HepG2 (cell line): ENCODE measurements around the gene SLC38A3. TPM values are rescaled to one million over a fixed set of nuclear protein-coding genes. Genes with fewer than 3 reads are reported as not detected.

Experiments used
- ATAC-seq: fragments of 200-7000 bp; cut with Tn5 transposase; 3 replicates; pipeline ENCODE4 v1.9.1; 2020; ENCODE audit warnings: mild to moderate bottlenecking, moderate library complexity
- BruUV-seq: library from RNA; stranded (reverse); fragments of 400-500 nt; replicated peaks from 2 replicates; lab custom pipeline; 2021; lab: Mats Ljungman, UMichigan
- CTCF ChIA-PET: fragments of 300-600 bp; formaldehyde crosslinking; extraction: SDS; loops from one replicate; lab custom pipeline; 2021; ENCODE audit warnings: low total read pairs, inconsistent platforms, low intra/inter-chr PET ratio; lab: Yijun Ruan, JAX
- POLR2A ChIA-PET: fragments of 350-600 bp; sonication (Branson Sonifier 250); formaldehyde crosslinking; loops from one replicate; lab custom pipeline; 2020; ENCODE audit warnings: antibody characterized with exemption, inconsistent platforms; lab: Yijun Ruan, JAX
- DNase-seq: peaks from one replicate; pipeline ENCODE4 v3.0.0-alpha.2; 2015; ENCODE audit warnings: low spot score
- FAIRE-seq: peaks from 3 replicates; lab custom pipeline; 2011; peaks lifted over from hg19 to GRCh38; lab: Jason Lieb, UNC
- H2AFZ ChIP-seq: one replicate; pipeline ENCODE4 v1.6.1; 2011; ENCODE audit warnings: low read length, inconsistent platforms
- H3K27ac ChIP-seq: fragments of 300-600 bp; 3 replicates; pipeline ENCODE4 v1.8.0; 2011; ENCODE audit warnings: mixed run types, mild to moderate bottlenecking, mixed read lengths, low read length, inconsistent platforms; ENCODE audit not compliant: insufficient read depth; ENCODE audit errors: extremely low read length
- H3K27me3 ChIP-seq, 2 experiments: fragments of 200-600 bp in 1 of 2; 2 replicates in 1 of 2; 3 replicates in 1 of 2; pipeline versions ENCODE4 v1.6.0 to v1.8.0; 2011; ENCODE audit warnings: low read length in 2 of 2, mild to moderate bottlenecking in 2 of 2, moderate library complexity in 2 of 2, inconsistent platforms in 1 of 2; ENCODE audit not compliant: insufficient read depth in 2 of 2, control insufficient read depth in 1 of 2
- H3K36me3 ChIP-seq, 2 experiments: fragments of 200-600 bp in 1 of 2; replicated peaks in 1 of 2; 2 replicates in 1 of 2; 3 replicates in 1 of 2; pipeline versions ENCODE4 v1.5.1 to v1.8.0; 2011; ENCODE audit warnings: low read length in 2 of 2, inconsistent platforms in 1 of 2; ENCODE audit not compliant: insufficient read depth in 2 of 2, control insufficient read depth in 1 of 2
- H3K4me1 ChIP-seq: 2 replicates; pipeline ENCODE4 v1.5.1; 2012; ENCODE audit warnings: low read length, inconsistent platforms; ENCODE audit not compliant: insufficient read depth
- H3K4me2 ChIP-seq: 2 replicates; pipeline ENCODE4 v1.6.0; 2011; ENCODE audit warnings: low read depth, low read length, inconsistent platforms
- H3K4me3 ChIP-seq, 3 experiments: fragments of 200-600 bp in 1 of 3; sonication (generic), shearing (Covaris generic) in 1 of 3; replicated peaks in 1 of 3; 2 replicates each; pipeline ENCODE4 v1.5.1; 2011 to 2016; ENCODE audit warnings: low read length in 3 of 3, inconsistent platforms in 2 of 3, low read depth in 2 of 3, mild to moderate bottlenecking in 2 of 3, control low read depth in 1 of 3, mixed read lengths in 1 of 3; ENCODE audit not compliant: insufficient read depth in 1 of 3
- H3K79me2 ChIP-seq: one replicate; pipeline ENCODE4 v1.6.1; 2011; ENCODE audit warnings: low read length, inconsistent platforms; ENCODE audit not compliant: insufficient read depth
- H3K9ac ChIP-seq: 2 replicates; pipeline ENCODE4 v1.6.0; 2011; ENCODE audit warnings: mild to moderate bottlenecking, low read depth, low read length, inconsistent platforms; ENCODE audit not compliant: insufficient read depth
- H3K9me3 ChIP-seq: 2 replicates; pipeline ENCODE4 v1.5.1; 2012; ENCODE audit warnings: mild to moderate bottlenecking, low read length
- H4K20me1 ChIP-seq: 2 replicates; pipeline ENCODE4 v1.6.0; 2011; ENCODE audit warnings: inconsistent platforms, mild to moderate bottlenecking, low read length, moderate library complexity; ENCODE audit not compliant: insufficient read depth
- DR1 ChIP-seq: sonication (generic); formaldehyde crosslinking; IDR thresholded peaks from 2 replicates; pipeline ENCODE4 v1.8.0; 2021; ENCODE audit warnings: mild to moderate bottlenecking, missing genetic modification reagents, inconsistent platforms
- KLF13 ChIP-seq: sonication (generic); formaldehyde crosslinking; IDR thresholded peaks from 2 replicates; pipeline ENCODE4 v1.4.0; 2020; ENCODE audit warnings: mild to moderate bottlenecking, missing genetic modification reagents
- NCOA5 ChIP-seq: sonication (generic); formaldehyde crosslinking; IDR thresholded peaks from 2 replicates; pipeline ENCODE4 v1.4.0; 2020; ENCODE audit warnings: missing genetic modification reagents
- NFE2L2 ChIP-seq: fragments of 150-350 bp; IDR thresholded peaks from 2 replicates; pipeline ENCODE4 v1.6.1; 2014; ENCODE audit warnings: low read length
- ZC3H13 ChIP-seq: sonication (generic); formaldehyde crosslinking; IDR thresholded peaks from 2 replicates; pipeline ENCODE4 v1.8.1; 2023; ENCODE audit warnings: mild to moderate bottlenecking, missing genetic modification reagents, moderate library complexity
- ZNF563 ChIP-seq: sonication (generic); formaldehyde crosslinking; IDR thresholded peaks from 2 replicates; pipeline ENCODE4 v1.8.0; 2022; ENCODE audit warnings: mild to moderate bottlenecking, moderate library complexity, missing genetic modification reagents
- ZNF749 ChIP-seq: sonication (generic); formaldehyde crosslinking; IDR thresholded peaks from 2 replicates; pipeline ENCODE4 v1.8.0; 2022; ENCODE audit warnings: mild to moderate bottlenecking, missing genetic modification reagents, moderate library complexity, borderline replicate concordance
- ZNF839 ChIP-seq: sonication (generic); formaldehyde crosslinking; IDR thresholded peaks from 2 replicates; pipeline ENCODE4 v1.4.0; 2020; ENCODE audit warnings: missing genetic modification reagents, mild to moderate bottlenecking, borderline replicate concordance
- WGBS: methylation state at CpG from one replicate; pipeline ENCODE4 v1.1.6; 2017; ENCODE audit warnings: low lambda C conversion rate; 5-methylcytosine and 5-hydroxymethylcytosine counted together
- in situ Hi-C: cut with HindIII; loops from 2 replicates; pipeline ENCODE4 v1.10.0; 2017; ENCODE audit warnings: low pct_unique_long_range_greater_than_20kb; ENCODE audit not compliant: extremely low pct_ligation_motif_present
- intact Hi-C: fragments of 100-400 bp; cut with micrococcal nuclease; formaldehyde crosslinking; loops from one replicate; pipeline ENCODE4 v1.10.0; 2022; ENCODE audit not compliant: unreplicated experiment
- polyA plus RNA-seq, 8 experiments: library from polyadenylated mRNA; depleted of rRNA in 3 of 8; stranded (reverse) in 7 of 8; unstranded in 1 of 8; fragments of >200 nt; fragmentation: Illumina TruSeq in 4 of 8; extraction: Trizol in 4 of 8; gene quantifications; 2 replicates each; pipeline versions ENCODE4 v1.2.1 to v1.2.3, GENCODE V29; 2011 to 2016; ENCODE audit warnings: low read depth in 4 of 8, missing spikeins in 1 of 8, mixed read lengths in 1 of 8; ENCODE audit not compliant: insufficient read depth in 1 of 8
- total RNA-seq, 5 experiments: library from RNA; depleted of rRNA; stranded (reverse); fragments of >200 nt; fragmentation: Illumina TruSeq; extraction: Trizol; gene quantifications; 2 replicates each; pipeline ENCODE4 v1.2.3, GENCODE V29; 2016; ENCODE audit warnings: low read depth in 1 of 5
- TF ChIP-seq, protein P1 (sequence below): sonication (generic); IDR thresholded peaks from 2 replicates; pipeline ENCODE4 v1.6.1; 2016; ENCODE audit warnings: low read depth, borderline replicate concordance
- TF ChIP-seq, protein P2 (sequence below): sonication (generic); formaldehyde crosslinking; IDR thresholded peaks from 2 replicates; pipeline ENCODE4 v1.8.1; 2023; ENCODE audit warnings: mild to moderate bottlenecking, moderate library complexity, missing genetic modification reagents

SLC38A3 gene
- total and polyA plus RNA-seq, 2 of the 13 experiments (the other 11 are each of a cell fraction or from before 2014, with no cell fraction given), result 29.8 to 164 TPM

- TF ChIP-seq, protein P1, sequence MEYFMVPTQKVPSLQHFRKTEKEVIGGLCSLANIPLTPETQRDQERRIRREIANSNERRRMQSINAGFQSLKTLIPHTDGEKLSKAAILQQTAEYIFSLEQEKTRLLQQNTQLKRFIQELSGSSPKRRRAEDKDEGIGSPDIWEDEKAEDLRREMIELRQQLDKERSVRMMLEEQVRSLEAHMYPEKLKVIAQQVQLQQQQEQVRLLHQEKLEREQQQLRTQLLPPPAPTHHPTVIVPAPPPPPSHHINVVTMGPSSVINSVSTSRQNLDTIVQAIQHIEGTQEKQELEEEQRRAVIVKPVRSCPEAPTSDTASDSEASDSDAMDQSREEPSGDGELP, result no peak
- no peak for TF ChIP-seq NCOA5 (CRISPR knock-in tag)
- no peak for TF ChIP-seq ZC3H13 (CRISPR knock-in tag)
- TF ChIP-seq, protein P2, sequence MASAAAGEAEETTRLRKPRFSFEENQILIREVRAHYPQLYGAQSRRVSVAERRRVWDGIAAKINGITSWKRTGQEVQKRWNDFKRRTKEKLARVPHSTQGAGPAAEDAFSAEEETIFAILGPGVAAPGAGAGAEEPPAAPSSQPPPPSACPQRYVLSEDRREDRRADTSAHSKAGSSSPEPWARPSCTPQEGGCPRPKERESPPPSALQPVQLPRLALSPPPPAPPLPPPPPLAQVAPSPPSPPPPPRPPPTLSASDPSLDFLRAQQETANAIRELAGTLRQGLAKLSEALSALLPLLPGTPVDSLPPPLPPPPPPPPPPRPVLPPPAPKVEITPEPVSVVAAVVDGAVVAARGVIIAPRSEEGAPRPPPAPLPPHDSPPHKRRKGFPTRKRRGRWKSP, result no peak
- TF ChIP-seq, all 625 proteins: peak for 0
Observed at GRCh38 chr3:50230794-50231125, 25.7 kb downstream of the SLC38A3 start (continued).

- CTCF ChIA-PET, result no interaction called here
- no TSS peak for BruUV-seq
- WGBS, result 40% methylated on average over 5 of the region's 5 CpGs
Observed at GRCh38 chr3:50231581-50231980, 26.5 kb downstream of the SLC38A3 start.

More at GRCh38 chr3:50231581-50231980, 26.5 kb downstream of the SLC38A3 start:
- POLR2A ChIA-PET, result interaction anchor here (1.2 kb wide), 1 partner anchor 40 kb away, joined by 4 read pairs; no protein-coding TSS in a partner anchor
- no peaks in the 10 kb centered on the region; a peak in 1 of 5 replicates for H3K27me3 ChIP-seq
- peaks cover 4% of the 10 kb centered on the region for H3K79me2 ChIP-seq
- H3K4me2 ChIP-seq, result no peak overlapping the region
- H3K27ac ChIP-seq, result no peak overlapping the region
- ATAC-seq (no peak), DNase-seq (no peak), FAIRE-seq (no peak)
- no peaks in the 10 kb centered on the region; a peak in 1 of 5 replicates for H3K36me3 ChIP-seq
- no peaks in the 10 kb centered on the region for H3K9me3 ChIP-seq
- no peak overlapping the region for H2AFZ ChIP-seq
- intact Hi-C loops (no loop called here), in situ Hi-C loops (no loop called here)
- no peaks in the 10 kb centered on the region for H4K20me1 ChIP-seq
- no peak overlapping the region for H3K4me3 ChIP-seq
- peaks cover 70% of the 10 kb centered on the region for H3K4me1 ChIP-seq
- no peak for TF ChIP-seq ZNF749 (CRISPR knock-in tag)
- TF ChIP-seq DR1 (CRISPR knock-in tag), result no peak
- no peak for TF ChIP-seq KLF13 (CRISPR knock-in tag)
- no peak for TF ChIP-seq NFE2L2
- TF ChIP-seq ZNF839 (CRISPR knock-in tag), result no peak
- no peak for TF ChIP-seq ZNF563
- no peak overlapping the region for H3K9ac ChIP-seq
